ENCODE data around the gene TCHH. TPM values are rescaled to one million over a fixed set of nuclear protein-coding genes. Genes with fewer than 3 reads are reported as not detected.

Gene TCHH
- total and polyA plus RNA-seq, 2 of the 13 experiments (the other 11 are each of a cell fraction or from before 2014, with no cell fraction given), result not detected

DNA sequence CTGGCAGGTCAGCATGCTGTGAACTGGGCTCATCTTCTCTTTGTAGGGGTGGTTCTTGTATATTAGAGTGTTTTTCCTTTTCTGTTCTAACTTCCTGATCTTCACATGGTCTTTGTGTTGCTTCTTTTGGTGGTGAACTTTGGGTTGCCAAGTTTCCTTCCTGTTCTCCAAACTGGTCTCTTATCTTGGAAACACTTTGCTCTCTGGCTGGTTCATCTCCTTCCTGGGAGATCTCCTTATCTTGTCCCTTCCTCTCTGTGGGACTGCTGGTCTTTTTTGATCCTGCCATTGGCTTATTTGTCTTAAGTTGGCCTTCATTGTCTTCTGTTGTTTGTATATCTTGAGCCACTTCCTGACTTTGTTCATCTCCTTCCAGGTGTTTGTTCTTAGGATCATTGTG lies 28.5 kb downstream of the TCHH start:
- in situ Hi-C loops (cut with HindIII; ENCODE audit: extremely low pct_ligation_motif_present, low pct_unique_long_range_greater_than_20kb) (no loop called here), intact Hi-C loops (cut with micrococcal nuclease; ENCODE audit: unreplicated experiment) (no loop called here)
- H4K20me1 ChIP-seq (ENCODE audit: insufficient read depth, low read length), result no peaks in the 10 kb centered on the region
- H3K27me3 ChIP-seq (ENCODE audit: control insufficient read depth in 1 of 2, insufficient read depth in 2 of 2, low read length in 2 of 2), result no peaks in the 10 kb centered on the region
- no peak overlapping the region for H3K27ac ChIP-seq (ENCODE audit: extremely low read length, insufficient read depth, low read length)
- no peaks in the 10 kb centered on the region for H3K79me2 ChIP-seq (ENCODE audit: insufficient read depth, low read length)
- no peaks in the 10 kb centered on the region for H3K4me1 ChIP-seq (ENCODE audit: insufficient read depth, low read length)
- H3K4me3 ChIP-seq (replicated peaks in 1 of 3; ENCODE audit: insufficient read depth in 1 of 3, low read depth in 2 of 3, low read length in 3 of 3), result no peak overlapping the region
- FAIRE-seq (no peak), DNase-seq (ENCODE audit: low spot score) (no peak), ATAC-seq (no peak)
- no peaks in the 10 kb centered on the region for H3K36me3 ChIP-seq (replicated peaks in 1 of 2; ENCODE audit: control insufficient read depth in 1 of 2, insufficient read depth in 2 of 2, low read length in 2 of 2)
- CTCF ChIA-PET (ENCODE audit: low intra/inter-chr PET ratio, low total read pairs), result no interaction called here
- no TSS peak for BruUV-seq (replicated peaks)
- H3K9me3 ChIP-seq (ENCODE audit: low read length), result no peaks in the 10 kb centered on the region
- TF ChIP-seq SCMH1 (CRISPR knock-in tag; IDR thresholded peaks at IDR 0.05; ENCODE audit: borderline replicate concordance), result no peak
- no peak for TF ChIP-seq MEF2D (CRISPR knock-in tag; IDR thresholded peaks at IDR 0.05)
- TF ChIP-seq ZNF343 (CRISPR knock-in tag; IDR thresholded peaks at IDR 0.05), result no peak
- no peak for TF ChIP-seq YEATS4 (CRISPR knock-in tag; IDR thresholded peaks at IDR 0.05; ENCODE audit: borderline replicate concordance)
- TF ChIP-seq MTF1 (CRISPR knock-in tag; IDR thresholded peaks at IDR 0.05), result no peak
- no peak for TF ChIP-seq SPEN (CRISPR knock-in tag; IDR thresholded peaks at IDR 0.05; ENCODE audit: low read depth)
- TF ChIP-seq HNRNPH1 (optimal IDR thresholded peaks at IDR 0.05; ENCODE audit: low read depth, low read length), result no peak
- no peak for TF ChIP-seq FOXM1 (CRISPR knock-in tag; IDR thresholded peaks at IDR 0.05)
- TF ChIP-seq CERS6 (CRISPR knock-in tag; IDR thresholded peaks at IDR 0.05), result no peak
- no peak for TF ChIP-seq ZFAT (CRISPR knock-in tag; conservative IDR thresholded peaks at IDR 0.05)
- no peak for TF ChIP-seq NFATC3 (CRISPR knock-in tag; IDR thresholded peaks at IDR 0.05)
- no peak for TF ChIP-seq ZNF790 (CRISPR knock-in tag; IDR thresholded peaks at IDR 0.05; ENCODE audit: borderline replicate concordance)
- TF ChIP-seq MAFG (CRISPR knock-in tag; IDR thresholded peaks at IDR 0.05), result no peak
- no peak for TF ChIP-seq ZNF652 (CRISPR knock-in tag; IDR thresholded peaks at IDR 0.05; ENCODE audit: borderline replicate concordance, low read depth)
- TF ChIP-seq SRSF4 (IDR thresholded peaks at IDR 0.05; ENCODE audit: low read depth, low read length, poor library complexity, severe bottlenecking), result no peak
- TF ChIP-seq ZFY (CRISPR knock-in tag; IDR thresholded peaks at IDR 0.05), result no peak
- TF ChIP-seq PREB (CRISPR knock-in tag; IDR thresholded peaks at IDR 0.05), result no peak
- TF ChIP-seq PBX3 (CRISPR knock-in tag; IDR thresholded peaks at IDR 0.05; ENCODE audit: borderline replicate concordance), result no peak
- H2AFZ ChIP-seq (ENCODE audit: low read length), result no peak overlapping the region
- H3K9ac ChIP-seq (ENCODE audit: insufficient read depth, low read depth, low read length), result no peak overlapping the region
- POLR2A ChIA-PET, result no interaction called here
- no peak overlapping the region for H3K4me2 ChIP-seq (ENCODE audit: low read depth, low read length)
